HEK293T (cell line): Measurements from ENCODE around the gene AIFM1.

ENCODE experiments used
- ARNT ChIP-seq: fragments of 450-650 bp; IDR thresholded peaks from 2 replicates; pipeline ENCODE4 v1.6.1; 2017; ENCODE audit warnings: mild to moderate bottlenecking
- BHLHE40 ChIP-seq: fragments of 450-650 bp; IDR thresholded peaks from 2 replicates; pipeline ENCODE4 v1.6.1; 2016; ENCODE audit warnings: mild to moderate bottlenecking, moderate library complexity, borderline replicate concordance
- ELF4 ChIP-seq: fragments of 450-650 bp; IDR thresholded peaks from 2 replicates; pipeline ENCODE4 v1.6.1; 2017; ENCODE audit warnings: antibody characterized with exemption
- FOXA1 ChIP-seq: fragments of 450-650 bp; IDR thresholded peaks from 2 replicates; pipeline ENCODE4 v1.6.1; 2016; ENCODE audit warnings: mild to moderate bottlenecking
- FOXK2 ChIP-seq: fragments of 450-650 bp; IDR thresholded peaks from 2 replicates; pipeline ENCODE4 v1.6.1; 2016; ENCODE audit warnings: mild to moderate bottlenecking
- FOXM1 ChIP-seq: fragments of 450-650 bp; IDR thresholded peaks from 2 replicates; pipeline ENCODE4 v1.6.1; 2017; ENCODE audit warnings: mild to moderate bottlenecking, borderline replicate concordance
- HDGF ChIP-seq: fragments of 450-650 bp; IDR thresholded peaks from 2 replicates; pipeline ENCODE4 v1.6.1; 2017; ENCODE audit warnings: antibody characterized with exemption, borderline replicate concordance
- LEF1 ChIP-seq: fragments of 450-650 bp; IDR thresholded peaks from 2 replicates; pipeline ENCODE4 v1.6.1; 2017; ENCODE audit warnings: mild to moderate bottlenecking, borderline replicate concordance
- NFRKB ChIP-seq: fragments of 450-650 bp; IDR thresholded peaks from 2 replicates; pipeline ENCODE4 v1.6.1; 2016; ENCODE audit warnings: mild to moderate bottlenecking, moderate library complexity
- PKNOX1 ChIP-seq: fragments of 450-650 bp; IDR thresholded peaks from 2 replicates; pipeline ENCODE4 v1.6.1; 2016
- SP1 ChIP-seq: fragments of 450-650 bp; IDR thresholded peaks from 2 replicates; pipeline ENCODE4 v1.6.1; 2017
- SUZ12 ChIP-seq: fragments of 450-650 bp; IDR thresholded peaks from 2 replicates; pipeline ENCODE4 v1.6.1; 2016; ENCODE audit warnings: mild to moderate bottlenecking
- TARDBP ChIP-seq: fragments of 450-650 bp; IDR thresholded peaks from 2 replicates; pipeline ENCODE4 v1.6.1; 2016
- ZNF384 ChIP-seq: fragments of 450-650 bp; IDR thresholded peaks from 2 replicates; pipeline ENCODE4 v1.6.1; 2016

GRCh38 chrX:130165181-130165702 lies 399 bp downstream of the AIFM1 start:
- TF ChIP-seq SP1: no peak
- no peak for TF ChIP-seq HDGF
- TF ChIP-seq NFRKB: no peak
- no peak for TF ChIP-seq FOXK2
- no peak for TF ChIP-seq ELF4
- TF ChIP-seq BHLHE40: no peak
- TF ChIP-seq SUZ12: no peak
- no peak for TF ChIP-seq FOXA1
- no peak for TF ChIP-seq ZNF384
- TF ChIP-seq FOXM1: no peak
- no peak for TF ChIP-seq TARDBP
- TF ChIP-seq PKNOX1: no peak
- TF ChIP-seq ARNT: peak; percentile 73; the same call in 1 of the 2 replicates
- no peak for TF ChIP-seq LEF1
